Activated naive CD4-positive, alpha-beta T cell treated with Interleukin-2 at 50 U/mL for 16 hours (primary cell): Measurements from ENCODE around the gene USP19.

Experiments
- DNase-seq: peaks from one replicate; pipeline ENCODE4 v3.0.0-alpha.2; 2020

USP19 gene

DNA sequence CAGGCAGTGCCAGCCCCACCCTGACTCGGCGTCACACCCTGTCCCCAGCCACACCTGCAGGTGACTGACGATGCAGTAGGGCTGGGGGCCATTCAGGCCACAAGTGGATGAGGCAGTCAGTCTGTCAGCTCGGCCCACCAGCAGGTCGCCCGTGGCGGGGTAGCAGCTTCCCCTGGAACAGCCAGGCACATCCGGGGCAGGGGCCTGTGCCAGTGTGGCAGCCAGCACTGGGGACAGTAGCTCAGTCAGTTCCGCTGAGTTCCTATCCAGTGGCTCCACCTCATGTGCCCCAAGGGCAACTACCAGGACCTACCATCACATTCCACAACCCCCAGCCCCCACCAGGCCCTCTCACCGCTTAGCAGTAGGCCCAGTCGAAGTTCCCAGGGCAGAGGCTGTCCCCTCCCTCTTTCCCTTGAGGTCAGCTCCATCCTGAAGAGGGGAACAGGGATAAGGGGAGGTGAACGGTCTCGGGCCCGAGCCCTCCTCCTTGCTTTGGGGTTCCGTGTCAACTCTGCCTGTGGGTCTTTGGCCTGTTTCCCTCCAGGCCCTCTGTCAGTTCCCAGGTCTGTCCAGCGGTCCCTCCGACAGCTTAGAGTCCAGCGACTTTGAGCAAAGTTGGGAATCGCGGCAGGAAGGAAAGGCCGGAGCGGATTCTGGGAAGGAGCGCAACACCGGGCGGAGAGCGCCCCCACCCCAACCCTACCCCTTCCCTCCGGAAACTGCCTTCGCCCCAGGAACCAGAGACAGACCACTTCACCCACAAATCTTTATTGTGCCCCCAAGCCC is 12.0 kb upstream of the USP19 start, which contains the start of gene LAMB2:
Gene LAMB2, minus strand, starts transcription at position 614 of the 789 bp plus-strand sequence. Its CDS starts 183 bp downstream, at position 431.
- no peak for DNase-seq

DNA sequence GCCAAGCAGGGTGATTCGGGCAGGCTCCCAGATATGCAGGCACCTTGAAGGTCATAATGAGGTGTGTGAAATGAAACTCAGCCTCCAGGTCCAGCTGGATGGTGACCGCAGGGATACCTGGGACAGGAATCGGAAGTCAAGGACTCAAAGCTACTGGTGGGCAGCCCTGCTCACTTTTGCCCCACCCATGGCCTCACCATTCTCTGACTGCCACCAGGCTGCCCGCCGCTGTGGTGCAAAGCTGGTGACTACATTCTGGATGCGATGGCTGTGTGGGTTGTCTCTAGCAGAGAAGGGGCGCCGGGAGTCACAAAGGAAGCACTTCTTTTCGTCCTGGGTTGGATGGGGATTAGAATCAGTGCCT is 11.4 kb upstream of the USP19 start:
- no peak for DNase-seq

DNA sequence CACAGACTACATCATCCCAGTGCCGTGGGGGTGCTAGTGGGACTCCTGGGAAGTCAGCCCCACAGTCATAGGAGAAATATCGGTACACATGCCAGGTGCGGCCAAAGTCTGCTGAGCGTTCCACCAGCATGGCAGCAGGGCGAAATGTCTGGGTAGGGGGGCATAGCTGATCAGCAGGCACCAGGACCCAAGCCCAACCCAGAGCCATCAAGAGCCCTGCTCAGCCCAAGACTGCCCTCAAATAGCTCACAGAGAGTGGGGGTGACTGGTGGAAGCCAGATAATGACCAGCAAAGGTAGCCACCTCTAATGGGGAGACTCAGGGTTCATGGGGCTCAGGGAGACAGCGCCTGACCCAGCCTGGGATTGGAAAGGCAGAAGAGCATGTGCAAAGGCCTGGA is 11.0 kb upstream of the USP19 start:
- DNase-seq: no peak

DNA sequence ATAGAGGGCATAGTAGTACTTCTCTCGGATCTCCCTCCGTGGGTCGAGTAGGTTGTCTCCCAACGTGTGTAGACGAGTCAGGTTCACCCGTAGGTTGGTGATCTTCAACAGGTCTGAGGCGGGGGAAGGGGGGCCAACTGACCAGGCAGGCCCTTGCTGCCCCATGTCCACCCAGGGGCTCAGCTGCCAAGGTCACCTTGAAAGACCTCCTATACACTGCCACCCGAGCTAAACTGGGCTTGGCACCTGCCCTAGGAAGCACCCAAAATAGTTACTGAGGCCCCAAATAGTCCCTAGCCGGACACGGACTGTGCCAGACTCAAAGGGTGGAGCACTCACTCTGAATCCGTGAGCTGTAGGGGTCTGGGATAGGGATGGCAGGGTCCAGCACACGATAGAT is 10.4 kb upstream of the USP19 start:
- DNase-seq: no peak

DNA sequence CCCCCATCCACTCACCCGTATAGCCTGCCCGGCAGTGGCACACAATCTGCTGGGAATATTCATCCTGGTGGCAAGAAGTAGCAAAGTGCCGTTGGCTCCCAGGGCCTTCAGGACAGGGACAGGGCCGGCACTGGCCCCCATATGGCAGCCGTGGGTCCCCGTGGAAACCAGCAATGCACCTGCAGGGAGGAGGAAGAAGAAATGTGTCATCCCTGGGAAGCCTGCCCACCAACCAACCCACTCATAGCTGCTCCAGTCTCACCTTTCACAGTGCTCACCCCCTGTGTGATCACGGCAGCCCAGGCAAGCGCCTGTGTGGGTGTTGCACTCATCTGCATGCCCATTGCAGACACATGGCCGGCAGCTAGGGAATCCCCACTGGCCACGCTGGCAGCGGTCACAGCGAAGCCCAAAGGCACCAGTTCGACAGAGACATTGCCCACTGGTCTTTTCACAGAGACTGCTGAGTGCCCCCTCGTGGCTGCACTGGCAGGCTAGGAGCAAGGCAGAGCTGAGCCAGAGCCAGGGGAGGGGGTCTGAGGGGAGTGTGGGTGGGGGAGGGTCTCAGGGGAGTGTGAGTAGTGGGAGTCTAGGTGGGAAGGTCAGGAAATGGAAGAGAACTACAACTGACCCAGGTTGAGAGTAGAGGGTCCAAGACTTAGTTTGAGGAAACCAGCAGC is 4.5 kb upstream of the USP19 start:
- no peak for DNase-seq

DNA sequence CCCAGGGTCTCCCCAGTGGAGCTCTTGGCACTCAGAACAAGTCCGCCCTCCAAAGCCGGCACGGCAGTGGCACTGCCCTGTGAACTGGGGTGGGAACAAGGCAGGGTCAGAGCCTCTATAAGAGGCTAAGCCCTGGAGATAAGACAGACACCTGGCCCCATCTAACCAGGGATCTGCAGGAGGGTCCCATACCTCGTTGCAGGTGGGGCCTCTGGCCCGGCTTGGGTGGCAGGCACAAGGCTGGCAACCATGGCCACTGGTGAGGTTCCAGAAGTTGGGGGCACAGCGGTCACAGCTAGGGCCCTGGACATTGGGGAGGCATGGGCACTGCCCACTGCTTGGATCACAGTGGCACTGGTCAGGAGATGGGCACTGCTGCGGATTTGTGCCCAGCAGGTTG is 3.6 kb upstream of the USP19 start:
- DNase-seq: no peak

DNA sequence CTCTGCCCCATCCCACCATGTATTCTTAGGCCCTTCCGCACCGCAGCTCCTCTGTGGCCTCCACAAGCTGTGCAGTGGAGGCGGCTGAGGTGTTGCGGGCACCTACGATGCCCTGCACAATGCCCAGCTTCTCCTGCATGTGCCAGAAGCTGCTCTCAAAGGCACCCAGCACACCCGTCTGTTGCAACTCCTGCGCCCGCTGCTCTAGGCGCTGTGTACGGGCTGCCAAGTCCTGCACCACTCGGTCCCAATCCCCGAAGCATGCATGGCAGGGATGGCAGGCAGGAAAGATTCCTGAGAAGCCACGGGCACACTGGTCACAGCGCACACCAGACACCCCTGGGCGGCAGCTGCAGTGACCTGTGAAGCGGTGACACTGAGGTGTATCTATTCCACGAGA is 3.1 kb upstream of the USP19 start:
- DNase-seq: no peak

DNA sequence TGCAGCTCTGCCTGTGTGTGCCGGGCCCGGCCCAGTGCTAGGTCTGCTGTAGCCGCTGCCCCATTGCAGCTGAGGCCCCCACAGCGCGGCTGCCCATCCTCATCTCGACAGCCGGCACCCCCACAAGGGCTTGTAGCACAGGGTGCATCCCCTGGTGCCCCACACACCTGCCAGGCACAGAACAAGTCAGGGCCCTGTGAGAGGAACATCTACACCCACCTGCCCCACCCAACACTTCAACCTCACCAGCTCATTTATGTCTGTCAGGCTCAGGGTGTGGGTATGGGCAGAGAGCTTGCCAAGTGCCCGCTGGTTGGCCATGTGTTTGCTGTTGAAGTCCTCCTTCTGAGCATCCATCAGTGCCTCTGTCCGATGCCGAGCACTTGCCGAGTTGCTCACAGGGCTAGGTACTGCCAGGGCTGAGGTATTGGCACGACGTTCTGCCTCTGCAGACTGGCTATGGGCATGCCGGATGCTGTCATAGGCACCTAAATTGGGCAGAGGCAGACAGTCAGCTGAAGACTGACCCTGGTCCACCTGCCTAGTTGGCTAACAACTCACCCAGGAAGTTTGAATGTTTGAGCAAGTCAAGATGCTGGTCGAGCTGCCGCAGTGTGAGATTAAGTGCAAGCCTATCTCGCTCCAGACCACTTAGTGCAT is 2.4 kb upstream of the USP19 start:
- DNase-seq: no peak

DNA sequence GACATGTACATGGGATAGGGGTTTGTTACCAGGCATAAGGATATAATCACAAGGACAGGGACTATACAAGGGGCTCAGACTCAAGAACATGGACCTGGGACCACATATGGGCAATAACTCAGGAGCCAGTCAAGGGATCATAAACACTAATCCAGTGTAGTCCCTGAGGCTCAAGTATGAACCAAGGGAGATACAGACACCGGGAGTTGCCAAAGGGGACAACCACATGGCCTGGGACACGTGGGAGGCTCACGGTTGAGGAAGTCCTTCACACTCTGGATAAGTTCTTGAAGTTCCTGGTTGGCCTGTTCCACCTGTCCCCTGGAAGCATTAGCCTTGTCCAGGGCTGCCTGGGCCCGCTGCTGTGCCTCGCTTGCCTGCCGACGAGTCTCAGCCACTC is 1.8 kb upstream of the USP19 start:
- no peak for DNase-seq

DNA sequence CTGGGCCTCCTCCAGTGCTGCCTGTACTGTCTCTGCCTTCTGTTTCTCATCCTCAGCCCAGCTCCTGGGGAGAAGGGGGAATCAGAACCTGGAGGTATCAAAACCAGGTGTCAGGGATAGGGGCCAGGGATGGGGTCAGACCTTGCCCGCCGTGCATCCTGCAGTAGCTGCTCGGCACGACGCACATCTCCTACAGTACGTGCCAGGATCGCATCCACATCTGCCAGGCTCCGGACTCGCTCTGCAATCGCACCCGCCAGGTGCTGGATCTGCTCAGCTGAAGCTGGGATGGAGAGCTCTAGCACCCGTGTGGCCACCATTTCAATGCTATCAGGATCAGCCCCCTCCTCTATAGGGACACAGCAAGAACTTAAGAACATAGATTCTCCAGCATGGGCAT is 1.4 kb upstream of the USP19 start:
- DNase-seq: no peak

DNA sequence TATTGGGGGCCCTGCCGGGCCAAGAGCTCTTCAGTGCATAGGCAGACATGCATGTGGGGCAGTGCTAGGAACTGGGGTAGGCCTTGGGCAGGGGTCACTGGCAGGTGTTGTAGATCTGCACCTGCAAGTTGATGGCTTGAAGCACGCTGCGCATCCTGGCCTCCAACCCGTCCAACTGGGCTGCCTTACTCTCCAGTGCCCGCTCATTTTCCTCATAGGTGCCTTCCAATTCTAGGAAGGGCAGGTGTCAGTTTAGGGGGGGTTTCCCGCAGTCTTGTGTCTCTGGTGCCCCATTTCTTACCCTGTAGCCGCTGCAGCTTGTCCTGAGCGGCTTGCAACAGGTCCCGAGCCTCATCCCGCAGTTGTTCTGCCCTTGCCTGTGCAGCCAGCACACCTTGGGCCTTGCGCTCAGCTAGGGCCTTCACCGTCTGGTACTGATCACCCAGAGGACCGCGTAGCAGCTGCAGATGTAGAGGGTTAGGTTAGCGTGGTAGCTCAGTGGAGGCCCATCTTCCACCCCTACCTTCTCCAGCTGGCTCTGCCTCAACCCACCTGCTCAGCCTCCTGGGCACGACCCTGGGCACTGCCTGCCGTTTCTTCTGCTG is 611 bp upstream of the USP19 start:
- no peak for DNase-seq

DNA sequence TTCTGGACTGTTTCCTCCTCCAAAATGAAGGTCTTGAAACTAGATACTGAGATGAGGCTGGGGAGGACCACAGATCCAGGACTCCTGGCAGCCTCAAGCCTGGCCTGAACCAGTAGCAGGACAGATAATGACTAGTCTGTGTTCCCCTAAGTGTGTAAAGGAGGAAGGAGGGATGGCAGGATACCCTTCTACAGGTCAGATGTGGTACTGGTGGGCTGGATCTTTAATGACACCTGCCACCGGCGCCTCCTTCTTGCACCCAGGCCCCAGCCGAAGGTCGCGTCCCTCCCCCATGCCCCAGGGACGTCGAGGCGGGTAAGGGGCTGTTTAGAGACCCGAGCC is 556 bp downstream of the USP19 start:
- DNase-seq: peak; percentile 3

DNA sequence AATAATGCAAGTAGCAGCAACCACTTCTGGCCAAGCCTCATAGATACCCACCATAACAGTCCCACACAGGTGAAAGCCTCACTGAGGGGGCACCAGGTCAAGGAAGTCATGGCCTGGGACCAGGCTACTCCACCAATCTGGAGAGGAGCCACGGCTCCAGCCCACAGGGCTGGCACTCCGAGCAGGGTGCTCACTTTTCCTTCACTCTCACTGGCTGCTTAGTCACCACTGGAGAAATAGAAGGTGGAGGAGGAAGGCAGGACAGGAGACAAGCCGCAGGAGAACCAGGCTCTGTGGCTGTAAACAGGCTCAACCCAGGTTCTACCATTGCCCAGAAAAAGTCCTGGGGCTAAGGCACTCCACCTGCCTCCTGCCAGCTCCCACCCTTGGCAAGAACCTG is 1.2 kb downstream of the USP19 start:
- no peak for DNase-seq

DNA sequence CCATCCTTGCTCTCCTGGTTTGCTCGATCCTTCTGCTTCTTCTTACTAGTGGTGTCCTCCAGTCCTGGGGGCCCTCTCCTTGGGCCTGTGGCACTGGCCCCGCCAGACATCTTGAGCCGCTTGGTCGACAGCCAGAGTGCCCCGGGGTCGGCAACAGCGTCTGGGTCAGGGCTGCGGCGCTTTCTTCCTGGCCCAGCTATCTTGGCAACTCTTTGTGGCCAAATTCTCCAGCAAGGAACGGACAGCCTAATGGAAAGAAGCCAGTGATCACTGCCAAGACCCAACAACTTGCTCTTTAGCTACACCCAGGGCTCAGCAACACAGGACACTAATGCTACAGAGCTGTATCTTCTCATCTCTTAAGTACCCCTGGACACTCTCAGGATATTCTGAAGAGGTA is 1.6 kb downstream of the USP19 start:
- DNase-seq: no peak

DNA sequence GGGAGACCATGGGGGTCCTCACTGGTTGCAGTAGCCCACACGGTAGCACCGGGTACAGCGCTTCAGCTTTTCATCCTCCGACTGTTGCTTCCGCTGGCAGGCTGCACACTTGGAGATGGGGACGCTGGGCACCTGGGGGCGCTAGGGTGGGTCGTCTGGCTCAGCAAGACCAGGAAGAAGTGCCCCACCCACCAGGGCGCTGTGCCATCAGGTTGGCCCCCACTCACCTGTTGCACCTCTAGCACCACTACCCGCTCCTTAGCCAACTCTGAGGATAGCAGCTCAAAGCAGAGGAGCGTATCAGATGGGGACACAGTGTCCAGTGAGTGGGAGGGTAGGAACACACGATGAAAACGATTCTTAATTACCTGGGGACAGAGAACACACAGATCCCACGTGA is 8.4 kb downstream of the USP19 start:
- no peak for DNase-seq

DNA sequence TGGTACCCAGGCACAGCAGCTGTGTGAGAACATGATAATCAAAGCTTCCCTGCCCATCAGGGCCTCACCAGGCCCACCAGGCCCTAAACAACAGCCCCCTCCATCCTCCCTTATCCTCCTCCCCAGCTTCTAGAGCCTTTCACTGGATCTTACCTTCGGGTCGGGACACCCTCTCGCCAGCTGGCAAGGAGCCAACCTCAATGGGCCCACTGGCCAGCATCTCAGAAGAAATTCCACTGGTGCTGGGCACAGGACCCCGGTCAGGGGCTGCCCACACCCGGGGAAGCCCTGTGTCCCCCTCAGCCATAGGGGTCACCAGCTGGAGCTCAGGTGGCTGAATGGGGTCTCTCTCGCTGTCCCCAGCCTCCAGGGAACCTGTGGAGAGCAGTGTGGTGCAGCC is 9.3 kb downstream of the USP19 start:
- no peak for DNase-seq

DNA sequence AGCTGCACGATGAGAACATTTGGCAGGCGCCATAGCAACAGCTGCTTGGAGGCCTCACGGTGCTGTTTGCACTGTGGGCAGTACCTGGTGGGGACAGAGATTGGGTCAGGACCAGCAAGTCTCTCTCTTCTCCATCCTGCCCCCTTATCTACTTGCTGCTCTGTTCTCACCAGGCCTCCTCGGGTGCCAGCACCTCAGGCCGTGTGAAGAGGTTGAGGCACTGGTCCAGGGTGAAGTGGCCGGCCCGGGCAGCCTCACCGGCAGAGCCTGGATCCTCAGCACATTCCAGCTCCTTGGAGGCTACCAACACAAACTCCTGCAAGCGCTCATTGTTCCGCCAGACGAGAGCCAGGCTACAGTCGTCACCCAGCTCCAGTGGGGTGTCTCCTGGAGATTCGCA is 9.8 kb downstream of the USP19 start:
- no peak for DNase-seq

DNA sequence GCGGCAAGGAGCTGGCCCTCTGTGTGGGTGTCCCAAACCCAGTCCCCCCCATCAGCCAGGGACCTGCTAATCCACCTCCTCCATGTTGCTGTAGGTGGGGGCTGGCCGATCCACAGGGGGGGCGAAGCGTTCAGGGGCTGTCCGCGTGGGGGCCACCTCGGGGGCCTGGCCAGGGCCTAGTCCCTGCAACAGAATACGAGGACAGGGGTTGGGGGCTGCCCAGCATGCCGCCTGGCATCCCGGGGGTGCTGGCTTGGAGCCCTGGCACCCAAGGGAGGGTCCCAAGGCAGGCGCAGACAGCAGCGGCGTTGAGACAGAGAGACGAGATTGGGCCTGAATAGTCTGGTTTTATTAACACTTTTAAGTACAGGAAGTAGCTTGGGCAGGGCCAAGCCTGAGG is 12.3 kb downstream of the USP19 start:
- DNase-seq: no peak

DNA sequence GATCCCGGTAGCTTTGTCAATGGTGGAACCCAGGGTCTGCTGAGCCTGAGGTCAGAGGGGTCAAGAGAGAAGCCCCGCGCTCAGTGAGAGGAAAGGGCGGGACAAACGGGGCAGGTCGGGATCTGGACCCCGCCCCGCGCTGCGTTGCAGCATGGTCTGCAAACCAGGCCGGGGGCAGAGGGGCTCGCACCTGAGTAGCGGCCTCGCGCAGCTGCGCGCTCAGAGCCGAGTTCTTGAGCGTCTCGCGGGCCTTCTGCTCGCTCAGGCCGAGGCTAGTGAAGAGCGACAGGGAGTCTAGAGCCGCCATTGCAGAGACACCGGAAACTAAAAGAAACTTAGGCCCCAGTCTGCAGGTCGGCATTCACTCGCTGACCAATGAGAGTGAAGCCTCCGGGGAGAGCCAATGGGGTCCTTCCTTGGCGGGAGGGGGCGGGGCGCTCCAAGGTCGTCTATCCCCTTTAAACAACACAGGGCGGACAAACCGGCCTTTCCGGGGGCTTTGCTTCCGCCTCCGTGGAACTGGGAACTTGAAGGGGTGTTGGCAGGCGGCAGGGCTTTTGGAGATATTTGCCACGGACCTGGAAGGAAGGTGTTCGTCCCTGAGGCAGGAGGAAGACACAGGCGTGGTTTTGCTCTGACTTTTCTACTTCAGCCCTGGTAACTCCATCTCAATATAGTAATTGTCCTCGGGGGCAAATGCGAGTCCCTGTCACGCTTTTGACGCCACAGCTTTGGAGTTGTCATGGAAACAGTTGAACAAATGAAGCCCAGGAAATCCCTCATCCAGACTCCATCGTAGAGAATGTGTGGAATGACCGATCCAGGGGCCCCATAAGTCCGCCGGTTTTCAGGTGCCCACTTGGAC is 16.0 kb downstream of the USP19 start, which contains the start of gene QARS1:
Gene QARS1, minus strand, starts transcription at position 331 of the 865 bp plus-strand sequence. Its CDS starts 24 bp downstream, at position 307.
- peak; percentile 91 for DNase-seq

DNA sequence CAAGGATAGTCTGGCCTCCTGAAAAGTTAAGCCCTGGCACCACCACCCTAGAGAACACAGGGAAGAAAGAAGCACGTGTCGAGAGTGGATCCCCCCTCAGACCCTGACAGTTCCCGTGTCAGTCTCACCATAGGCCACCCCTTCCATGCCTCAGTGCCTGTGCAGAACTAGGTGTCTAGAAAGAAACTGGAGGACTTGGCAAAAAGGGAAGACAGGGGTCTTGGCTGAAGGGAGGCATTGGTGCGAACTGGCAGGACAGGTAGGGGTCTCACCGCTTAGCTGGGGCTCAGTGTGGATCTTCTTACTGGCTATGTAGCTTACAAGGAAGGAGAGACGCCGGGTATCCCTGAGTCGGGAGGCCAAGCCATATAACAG is 16.6 kb downstream of the USP19 start:
- DNase-seq: no peak

DNA sequence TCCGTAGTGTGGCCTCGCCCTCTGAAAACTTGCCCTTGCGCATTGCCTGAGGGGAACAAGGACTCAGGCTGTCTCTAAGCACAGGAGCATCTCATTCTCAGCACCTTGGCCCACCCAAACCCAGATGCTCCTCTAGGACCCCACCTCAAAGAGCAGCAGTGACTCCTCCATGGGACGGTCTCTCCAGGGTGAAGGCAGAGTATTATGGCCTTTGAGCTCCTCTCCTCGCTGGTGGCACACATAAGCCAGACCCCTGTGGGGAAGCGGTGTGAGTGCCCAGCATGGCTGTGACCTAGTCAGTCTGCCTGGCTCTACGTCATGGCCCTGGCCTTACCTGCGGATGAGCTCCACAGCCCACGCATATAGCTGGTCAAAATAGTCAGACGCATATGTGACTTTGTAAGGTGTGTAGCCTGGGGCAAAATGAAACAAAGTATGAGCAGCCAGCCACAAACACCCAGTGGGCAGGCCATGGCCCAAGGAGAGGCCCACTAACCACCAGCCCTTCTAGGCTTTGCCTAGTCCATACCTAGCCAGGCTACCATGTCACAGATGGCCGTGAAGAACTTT is 20.5 kb downstream of the USP19 start:
- DNase-seq: no peak

DNA sequence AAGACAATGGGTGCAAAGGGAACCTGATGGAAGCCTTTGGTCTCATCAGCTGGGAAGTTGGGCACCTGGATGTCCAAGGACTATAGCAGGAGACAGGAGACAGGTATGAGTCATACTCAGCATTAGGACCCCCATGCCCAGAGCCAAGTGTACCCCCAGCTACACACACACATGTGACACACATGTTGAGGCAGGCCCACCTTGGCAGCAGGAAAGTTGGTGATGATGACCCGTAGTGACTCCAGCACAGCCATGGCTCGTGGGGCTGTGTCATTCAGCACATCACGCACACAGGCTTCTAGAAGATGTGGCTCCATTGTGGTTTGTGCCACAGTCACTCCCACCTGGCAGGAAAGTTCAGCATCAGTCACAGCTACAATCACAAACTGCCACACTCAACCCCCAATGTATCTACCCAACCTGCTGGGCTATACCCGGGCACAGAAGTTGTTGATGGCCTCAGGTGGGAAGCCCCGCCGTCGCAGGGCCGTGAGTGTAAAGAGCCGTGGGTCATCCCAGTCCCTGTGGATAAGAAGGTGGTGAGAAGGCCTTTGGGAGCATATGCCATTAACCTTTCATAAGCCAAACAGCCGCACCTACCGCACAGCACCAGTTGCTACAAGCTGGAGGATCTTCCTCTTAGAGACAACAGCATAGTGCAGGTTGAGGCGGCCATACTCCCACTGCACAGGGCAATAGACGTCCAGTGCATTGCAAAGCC is 21.6 kb downstream of the USP19 start:
- no peak for DNase-seq
